Left ventricle myocardium inferior (tissue), 1 donor: ENCODE results near the gene NR1D2. TPM values are rescaled to one million over a fixed set of nuclear protein-coding genes. Genes with fewer than 3 reads are reported as not detected.

ENCODE experiments used
- DNase-seq: peaks from one replicate; pipeline ENCODE4 v3.0.0-alpha.2; 2020
- H3K27ac ChIP-seq: fragments of 200-600 bp; replicated peaks from 2 replicates; pipeline ENCODE4 v1.8.0; 2021
- H3K27me3 ChIP-seq: fragments of 200-600 bp; 2 replicates; pipeline ENCODE4 v1.8.0; 2021; ENCODE audit warnings: low read depth
- H3K36me3 ChIP-seq: fragments of 200-600 bp; 2 replicates; pipeline ENCODE4 v1.8.0; 2021
- H3K4me1 ChIP-seq: fragments of 200-600 bp; 2 replicates; pipeline ENCODE4 v1.8.0; 2021
- H3K4me3 ChIP-seq: fragments of 200-600 bp; 2 replicates; pipeline ENCODE4 v1.8.0; 2021; ENCODE audit warnings: mild to moderate bottlenecking, moderate library complexity
- H3K9me3 ChIP-seq: fragments of 200-600 bp; replicated peaks from 2 replicates; pipeline ENCODE4 v1.8.0; 2021
- CTCF ChIP-seq: fragments of 200-600 bp; IDR thresholded peaks from 2 replicates; pipeline ENCODE4 v1.8.0; 2021; ENCODE audit warnings: antibody characterized with exemption, mild to moderate bottlenecking, borderline replicate concordance
- intact Hi-C: fragments of 100-400 bp; cut with micrococcal nuclease; formaldehyde crosslinking; loops from one replicate; pipeline ENCODE4 v1.11.0; 2022
- total RNA-seq: library from RNA; stranded (reverse); fragmentation: NEBNext Ultra II Directional; extraction: Animal tissue kit (Norgen Biotek cat#: 25700); gene quantifications from one replicate; pipeline ENCODE4 v1.2.1, GENCODE V29; 2021
- donor health status: DM: no; HTN: yes; CAD: no; lungs with severe emphysema.

NR1D2 gene
- total RNA-seq, 1 donor from 2014 or later: 43.5 TPM

- Histone ChIP-seq H3K4me1 (peaks cover 40% of the 10 kb centered on the region), H3K4me3 (no peak overlapping the region), H3K27me3 (no peaks in the 10 kb centered on the region), H3K36me3 (peaks cover 85% of the 10 kb centered on the region), H3K27ac (no peak overlapping the region), H3K9me3 (no peaks in the 10 kb centered on the region)
- no peak for DNase-seq
- intact Hi-C loops: no loop called here
- no peak for TF ChIP-seq CTCF
Observed at GRCh38 chr3:23969393-23969792, 24.3 kb downstream of the NR1D2 start.

- Histone ChIP-seq H3K27ac (no peak overlapping the region), H3K27me3 (no peaks in the 10 kb centered on the region), H3K9me3 (peaks cover 7% of the 10 kb centered on the region), H3K4me1 (peaks cover 20% of the 10 kb centered on the region), H3K4me3 (no peak overlapping the region), H3K36me3 (peaks cover 81% of the 10 kb centered on the region)
- TF ChIP-seq CTCF: no peak
- DNase-seq: no peak
- intact Hi-C loops: no loop called here
Observed at GRCh38 chr3:23971684-23972083, 26.6 kb downstream of the NR1D2 start.

- Histone ChIP-seq H3K4me3 (no peak overlapping the region), H3K9me3 (peaks cover 7% of the 10 kb centered on the region), H3K27ac (no peak overlapping the region), H3K36me3 (peaks cover 66% of the 10 kb centered on the region), H3K27me3 (no peaks in the 10 kb centered on the region), H3K4me1 (peaks cover 30% of the 10 kb centered on the region)
- no peak for TF ChIP-seq CTCF
- DNase-seq: no peak
- intact Hi-C loops: no loop called here
Observed at GRCh38 chr3:23976555-23976954, 31.5 kb downstream of the NR1D2 start.

GRCh38 chr3:23979569-23979968 lies 34.5 kb downstream of the NR1D2 start:
- no peak for TF ChIP-seq CTCF
- Histone ChIP-seq H3K27ac (no peak overlapping the region), H3K36me3 (peaks cover 39% of the 10 kb centered on the region), H3K9me3 (peaks cover 7% of the 10 kb centered on the region), H3K4me1 (peaks cover 40% of the 10 kb centered on the region), H3K27me3 (no peaks in the 10 kb centered on the region), H3K4me3 (no peak overlapping the region)
- DNase-seq: no peak
- intact Hi-C loops: no loop called here

- Histone ChIP-seq H3K36me3 (peaks cover 26% of the 10 kb centered on the region), H3K9me3 (peaks cover 5% of the 10 kb centered on the region), H3K27ac (no peak overlapping the region), H3K4me1 (peaks cover 40% of the 10 kb centered on the region), H3K4me3 (no peak overlapping the region), H3K27me3 (no peaks in the 10 kb centered on the region)
- no peak for TF ChIP-seq CTCF
- peak; percentile 36 for DNase-seq
- intact Hi-C loops: no loop called here
Observed at GRCh38 chr3:23981136-23981535, 36.0 kb downstream of the NR1D2 start.

GRCh38 chr3:23981955-23982354 lies 36.9 kb downstream of the NR1D2 start:
- Histone ChIP-seq H3K36me3 (peaks cover 20% of the 10 kb centered on the region), H3K27ac (no peak overlapping the region), H3K27me3 (no peaks in the 10 kb centered on the region), H3K4me3 (no peak overlapping the region), H3K4me1 (peaks cover 40% of the 10 kb centered on the region), H3K9me3 (no peaks in the 10 kb centered on the region)
- TF ChIP-seq CTCF: no peak
- no peak for DNase-seq
- intact Hi-C loops: no loop called here
